Lower lobe of right lung (tissue), 2 donors: ENCODE data around the gene SFTPD. TPM values are rescaled to one million over a fixed set of nuclear protein-coding genes. Genes with fewer than 3 reads are reported as not detected.

Experiments used
- ATAC-seq, 2 donors: fragments of 200-7000 bp; cut with Tn5 transposase; one replicate each; pipeline ENCODE4 v1.9.1; 2020 to 2022; ENCODE audit warnings: mild to moderate bottlenecking in 2 of 2, moderate library complexity in 2 of 2
- DNase-seq: peaks from one replicate; pipeline ENCODE4 v3.0.0-alpha.2; 2020
- H3K27ac ChIP-seq: fragments of 200-600 bp; one replicate; pipeline ENCODE4 v1.8.0; 2022
- H3K27me3 ChIP-seq: fragments of 200-600 bp; one replicate; pipeline ENCODE4 v1.8.0; 2022; ENCODE audit warnings: low read depth
- H3K36me3 ChIP-seq: fragments of 200-600 bp; one replicate; pipeline ENCODE4 v1.8.0; 2022; ENCODE audit warnings: mild to moderate bottlenecking
- H3K4me1 ChIP-seq: fragments of 200-600 bp; one replicate; pipeline ENCODE4 v1.8.0; 2022
- H3K4me3 ChIP-seq: fragments of 200-600 bp; one replicate; pipeline ENCODE4 v1.8.0; 2022; ENCODE audit warnings: mild to moderate bottlenecking
- H3K9me3 ChIP-seq: fragments of 200-600 bp; one replicate; pipeline ENCODE4 v1.8.0; 2022
- intact Hi-C: fragments of 100-400 bp; cut with DNase I; formaldehyde crosslinking; loops from one replicate; pipeline ENCODE4 v1.11.0; 2022
- total RNA-seq: library from RNA; stranded (reverse); fragmentation: NEBNext Ultra II Directional; extraction: Animal tissue kit (Norgen Biotek cat#: 25700); gene quantifications from one replicate; pipeline ENCODE4 v1.2.1, GENCODE V29; 2021
- TF ChIP-seq, protein P1 (sequence below): fragments of 200-600 bp; IDR thresholded peaks from one replicate; pipeline ENCODE4 v1.8.0; 2022; ENCODE audit warnings: antibody characterized with exemption, mild to moderate bottlenecking
- donor health status: DM: no; HTN: yes; CAD: no; lungs with severe emphysema.

Gene SFTPD
- total RNA-seq, 1 donor from 2014 or later: 630 TPM

DNA sequence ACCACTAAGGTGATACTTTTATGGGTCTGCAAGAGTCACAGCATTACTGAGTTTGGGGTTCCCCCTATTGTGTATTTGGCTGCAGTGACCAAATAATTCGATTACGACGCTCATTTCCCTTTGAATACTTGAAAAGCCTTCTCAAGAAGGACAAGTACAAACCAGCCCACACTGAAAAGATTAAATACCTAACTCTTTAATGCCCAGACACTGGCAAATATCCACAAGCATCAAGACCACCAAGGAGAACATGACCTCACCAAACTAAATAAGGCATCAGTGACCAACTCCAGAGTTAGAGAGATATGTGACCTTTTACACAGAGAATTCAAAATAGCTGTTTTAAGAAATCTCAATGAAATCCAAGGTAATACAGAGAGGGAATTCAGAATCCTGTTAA is 31.8 kb upstream of the SFTPD start:
- intact Hi-C loops: no loop called here
- Histone ChIP-seq H3K4me1 (peaks cover 17% of the 10 kb centered on the region), H3K27ac (peak overlapping the region; percentile 92), H3K4me3 (peak overlapping the region; percentile 70), H3K9me3 (peaks cover 6% of the 10 kb centered on the region), H3K27me3 (peaks cover 10% of the 10 kb centered on the region), H3K36me3 (no peaks in the 10 kb centered on the region)
- no peak for DNase-seq
- no peak for ATAC-seq
- TF ChIP-seq, protein P1, sequence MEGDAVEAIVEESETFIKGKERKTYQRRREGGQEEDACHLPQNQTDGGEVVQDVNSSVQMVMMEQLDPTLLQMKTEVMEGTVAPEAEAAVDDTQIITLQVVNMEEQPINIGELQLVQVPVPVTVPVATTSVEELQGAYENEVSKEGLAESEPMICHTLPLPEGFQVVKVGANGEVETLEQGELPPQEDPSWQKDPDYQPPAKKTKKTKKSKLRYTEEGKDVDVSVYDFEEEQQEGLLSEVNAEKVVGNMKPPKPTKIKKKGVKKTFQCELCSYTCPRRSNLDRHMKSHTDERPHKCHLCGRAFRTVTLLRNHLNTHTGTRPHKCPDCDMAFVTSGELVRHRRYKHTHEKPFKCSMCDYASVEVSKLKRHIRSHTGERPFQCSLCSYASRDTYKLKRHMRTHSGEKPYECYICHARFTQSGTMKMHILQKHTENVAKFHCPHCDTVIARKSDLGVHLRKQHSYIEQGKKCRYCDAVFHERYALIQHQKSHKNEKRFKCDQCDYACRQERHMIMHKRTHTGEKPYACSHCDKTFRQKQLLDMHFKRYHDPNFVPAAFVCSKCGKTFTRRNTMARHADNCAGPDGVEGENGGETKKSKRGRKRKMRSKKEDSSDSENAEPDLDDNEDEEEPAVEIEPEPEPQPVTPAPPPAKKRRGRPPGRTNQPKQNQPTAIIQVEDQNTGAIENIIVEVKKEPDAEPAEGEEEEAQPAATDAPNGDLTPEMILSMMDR: no peak

DNA sequence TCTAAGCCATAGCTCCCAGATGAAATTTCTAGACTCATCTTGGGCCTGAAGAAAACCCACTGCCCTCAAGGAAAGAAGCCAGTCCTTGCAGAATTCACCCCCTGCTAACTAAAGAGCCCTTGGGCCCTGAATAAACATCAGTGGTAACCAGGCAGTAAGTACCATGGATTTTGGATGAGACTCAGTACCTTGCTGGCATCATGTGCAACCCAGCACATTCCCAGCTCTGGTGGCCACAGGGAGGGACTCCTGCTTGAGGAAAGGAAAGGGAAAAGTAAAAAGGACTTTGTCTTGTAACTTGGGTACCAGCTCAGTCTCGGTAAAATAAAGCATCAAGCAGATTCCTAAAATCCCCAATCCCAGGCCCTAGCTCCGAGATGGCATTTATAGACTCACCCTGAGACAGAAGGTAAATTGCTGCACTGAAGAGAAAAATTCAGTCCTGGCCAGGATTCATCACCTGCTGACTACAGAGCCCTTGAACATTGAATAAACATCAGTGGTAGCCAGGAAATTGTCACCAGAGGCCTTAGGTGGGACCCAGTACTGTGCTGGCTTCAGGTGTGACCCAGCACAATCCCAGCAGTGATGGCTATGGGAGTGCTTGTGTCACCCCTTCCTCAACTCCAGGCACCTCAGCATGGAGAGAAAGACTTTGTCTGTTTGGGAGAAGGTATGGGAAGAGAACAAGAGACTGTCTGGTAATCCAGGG is 31.2 kb upstream of the SFTPD start:
- peaks cover 6% of the 10 kb centered on the region for H3K9me3 ChIP-seq
- TF ChIP-seq, protein P1: no peak
- peak; percentile 29 to 32 for ATAC-seq
- H3K27me3 ChIP-seq: peaks cover 10% of the 10 kb centered on the region
- no peak for DNase-seq
- peaks cover 17% of the 10 kb centered on the region for H3K4me1 ChIP-seq
- intact Hi-C loops: no loop called here
- peak overlapping the region; percentile 92 for H3K27ac ChIP-seq
- H3K4me3 ChIP-seq: no peak overlapping the region
- no peaks in the 10 kb centered on the region for H3K36me3 ChIP-seq

GRCh38 chr10:79979310-79979975 is 30.5 kb upstream of the SFTPD start:
- peaks cover 11% of the 10 kb centered on the region for H3K4me1 ChIP-seq
- peaks cover 6% of the 10 kb centered on the region for H3K9me3 ChIP-seq
- TF ChIP-seq, protein P1: no peak
- no peak overlapping the region for H3K4me3 ChIP-seq
- no peaks in the 10 kb centered on the region for H3K36me3 ChIP-seq
- H3K27ac ChIP-seq: peak overlapping the region; percentile 92
- peak; percentile 72 for DNase-seq
- ATAC-seq: peak; percentile 53 to 66
- intact Hi-C loops: no loop called here
- H3K27me3 ChIP-seq: peaks cover 10% of the 10 kb centered on the region

- ATAC-seq (no peak), DNase-seq (no peak)
- H3K9me3 ChIP-seq: peaks cover 6% of the 10 kb centered on the region
- H3K36me3 ChIP-seq: no peaks in the 10 kb centered on the region
- no peaks in the 10 kb centered on the region for H3K27me3 ChIP-seq
- H3K4me1 ChIP-seq: no peaks in the 10 kb centered on the region
- TF ChIP-seq, protein P1: no peak
- no peak overlapping the region for H3K27ac ChIP-seq
- intact Hi-C loops: no loop called here
- H3K4me3 ChIP-seq: no peak overlapping the region
Measured at GRCh38 chr10:79976999-79977398, 28.1 kb upstream of the SFTPD start.

DNA sequence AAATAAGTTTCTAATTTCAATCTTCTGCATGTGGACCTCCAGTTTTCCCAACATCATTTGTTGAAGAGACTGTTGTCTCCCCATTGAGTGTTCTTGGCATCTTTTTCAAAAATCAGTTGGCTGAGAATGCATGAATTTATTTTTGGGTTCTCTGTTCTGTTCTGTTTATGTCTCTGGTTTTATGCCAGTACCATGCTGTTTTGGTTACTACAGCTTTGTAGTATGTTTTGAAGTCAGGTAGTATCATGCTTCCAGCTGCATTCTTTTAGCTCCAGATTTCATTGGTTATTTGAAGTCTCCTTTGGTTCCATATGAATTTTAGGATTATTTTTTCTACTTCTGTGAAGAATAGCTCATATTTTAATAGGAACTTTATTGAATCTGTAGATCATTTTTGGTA is 21.2 kb upstream of the SFTPD start:
- Histone ChIP-seq H3K27ac (no peak overlapping the region), H3K9me3 (peaks cover 6% of the 10 kb centered on the region), H3K4me3 (no peak overlapping the region), H3K36me3 (no peaks in the 10 kb centered on the region), H3K4me1 (no peaks in the 10 kb centered on the region), H3K27me3 (no peaks in the 10 kb centered on the region)
- ATAC-seq (no peak), DNase-seq (no peak)
- intact Hi-C loops: no loop called here
- TF ChIP-seq, protein P1: no peak
